ENCODE measurements around the gene CDHR3. TPM values are rescaled to one million over a fixed set of nuclear protein-coding genes. Genes with fewer than 3 reads are reported as not detected.
A peak's percentile ranks its signal among the peaks of the same experiment; 100 is the strongest.

CDHR3 gene
- total RNA-seq, 2 donors from 2014 or later = 2.2 to 3.9 TPM

DNA sequence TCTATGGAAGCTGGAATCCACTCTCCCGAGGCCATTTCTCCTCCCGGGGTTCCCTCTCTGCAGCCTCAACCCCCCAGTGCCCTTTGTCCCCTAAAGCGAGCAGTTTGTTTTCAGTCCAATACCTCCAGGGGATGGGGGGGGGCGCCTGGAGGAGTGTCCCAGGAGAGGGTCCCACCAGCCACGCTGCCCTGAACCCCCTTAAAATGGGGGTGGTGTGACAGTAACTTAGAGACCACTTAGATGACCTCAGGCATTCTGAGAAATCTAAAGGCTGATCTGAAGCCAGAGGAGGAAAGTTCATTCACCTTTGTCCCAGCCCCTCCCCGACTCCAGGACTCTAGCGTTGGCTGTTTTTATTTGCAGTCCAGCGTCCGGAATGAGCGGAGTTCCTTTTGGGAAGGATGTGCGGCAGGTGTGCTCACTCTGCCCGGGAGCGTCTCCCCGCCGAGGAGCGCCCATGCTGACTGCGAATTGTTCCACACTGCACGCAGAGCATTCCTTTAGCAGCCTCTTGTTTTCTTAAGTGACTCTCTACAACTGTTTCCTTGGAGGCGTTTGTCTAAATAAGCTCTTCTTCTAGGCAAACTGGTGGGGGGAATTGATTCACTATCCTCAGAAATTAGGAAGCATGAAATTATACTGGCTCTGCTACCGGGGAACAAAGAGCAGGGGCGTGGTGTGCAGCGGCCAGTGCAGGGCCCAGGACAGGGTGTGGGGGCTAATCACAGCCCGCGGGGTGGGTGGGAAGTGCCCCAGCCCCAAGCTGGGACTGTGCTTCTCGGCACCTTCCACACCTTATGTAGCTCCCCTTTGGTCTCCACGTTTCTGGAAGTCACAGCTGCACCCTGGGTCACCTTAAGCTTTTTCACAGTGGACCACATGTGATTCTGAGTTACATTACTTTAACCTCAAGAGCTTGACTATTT is 102.8 kb downstream of the CDHR3 start:
- 22% methylated on average over 26 of the region's 26 CpGs for WGBS
- H3K9me3 ChIP-seq = no peaks in the 10 kb centered on the region
- H3K27me3 ChIP-seq (replicated peaks; ENCODE audit: insufficient read depth) = no peaks in the 10 kb centered on the region
- H3K36me3 ChIP-seq = no peaks in the 10 kb centered on the region
- intact Hi-C loops (cut with DNase I) = loop anchor here (2.0 to 10.0 kb wide), 2 partner anchors 47 to 399 kb away; partner anchors contain the start of gene SYPL1
- peak overlapping the region; percentile 53 to 61 for H3K27ac ChIP-seq
- H3K4me1 ChIP-seq (replicated peaks) = peaks cover 11% of the 10 kb centered on the region
- DNase-seq (ENCODE audit: low spot score) = no peak
- H3K4me3 ChIP-seq = peak overlapping the region in 1 of 2 donors; percentile 7
- no peak for TF ChIP-seq POLR2AphosphoS5 (IDR thresholded peaks at IDR 0.05)
- TF ChIP-seq, protein P1, sequence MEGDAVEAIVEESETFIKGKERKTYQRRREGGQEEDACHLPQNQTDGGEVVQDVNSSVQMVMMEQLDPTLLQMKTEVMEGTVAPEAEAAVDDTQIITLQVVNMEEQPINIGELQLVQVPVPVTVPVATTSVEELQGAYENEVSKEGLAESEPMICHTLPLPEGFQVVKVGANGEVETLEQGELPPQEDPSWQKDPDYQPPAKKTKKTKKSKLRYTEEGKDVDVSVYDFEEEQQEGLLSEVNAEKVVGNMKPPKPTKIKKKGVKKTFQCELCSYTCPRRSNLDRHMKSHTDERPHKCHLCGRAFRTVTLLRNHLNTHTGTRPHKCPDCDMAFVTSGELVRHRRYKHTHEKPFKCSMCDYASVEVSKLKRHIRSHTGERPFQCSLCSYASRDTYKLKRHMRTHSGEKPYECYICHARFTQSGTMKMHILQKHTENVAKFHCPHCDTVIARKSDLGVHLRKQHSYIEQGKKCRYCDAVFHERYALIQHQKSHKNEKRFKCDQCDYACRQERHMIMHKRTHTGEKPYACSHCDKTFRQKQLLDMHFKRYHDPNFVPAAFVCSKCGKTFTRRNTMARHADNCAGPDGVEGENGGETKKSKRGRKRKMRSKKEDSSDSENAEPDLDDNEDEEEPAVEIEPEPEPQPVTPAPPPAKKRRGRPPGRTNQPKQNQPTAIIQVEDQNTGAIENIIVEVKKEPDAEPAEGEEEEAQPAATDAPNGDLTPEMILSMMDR (IDR thresholded peaks at IDR 0.05) = no peak
- no peak for TF ChIP-seq POLR2A (IDR thresholded peaks at IDR 0.05)

- no peak overlapping the region for H3K27ac ChIP-seq
- intact Hi-C loops (cut with DNase I) = loop anchor here (10.0 kb wide), 1 partner anchor 397 kb away; no protein-coding TSS in a partner anchor
- H3K36me3 ChIP-seq = no peaks in the 10 kb centered on the region
- H3K27me3 ChIP-seq (replicated peaks; ENCODE audit: insufficient read depth) = no peaks in the 10 kb centered on the region
- 75% methylated on average over 3 of the region's 3 CpGs for WGBS
- TF ChIP-seq POLR2AphosphoS5 (IDR thresholded peaks at IDR 0.05) (no peak), POLR2A (IDR thresholded peaks at IDR 0.05) (no peak)
- TF ChIP-seq, protein P1 (IDR thresholded peaks at IDR 0.05) = no peak
- H3K4me3 ChIP-seq = no peak overlapping the region
- H3K4me1 ChIP-seq (replicated peaks) = peaks cover 15% of the 10 kb centered on the region
- DNase-seq (ENCODE audit: low spot score) = no peak
- no peaks in the 10 kb centered on the region for H3K9me3 ChIP-seq
Measured at GRCh38 chr7:106067678-106068077, 104.6 kb downstream of the CDHR3 start.

GRCh38 chr7:106068538-106068961 is 105.5 kb downstream of the CDHR3 start:
- intact Hi-C loops (cut with DNase I) = loop anchor here (10.0 kb wide), 1 partner anchor 396 kb away; no protein-coding TSS in a partner anchor
- Histone ChIP-seq H3K36me3 (no peaks in the 10 kb centered on the region), H3K27ac (no peak overlapping the region), H3K27me3 (replicated peaks; ENCODE audit: insufficient read depth) (no peaks in the 10 kb centered on the region), H3K4me3 (no peak overlapping the region), H3K9me3 (no peaks in the 10 kb centered on the region), H3K4me1 (replicated peaks) (peaks cover 15% of the 10 kb centered on the region)
- no peak for DNase-seq (ENCODE audit: low spot score)
- 80% methylated on average over 4 of the region's 4 CpGs for WGBS
- TF ChIP-seq, protein P1 (IDR thresholded peaks at IDR 0.05) = no peak
- TF ChIP-seq POLR2A (IDR thresholded peaks at IDR 0.05) (no peak), POLR2AphosphoS5 (IDR thresholded peaks at IDR 0.05) (no peak)

- no peaks in the 10 kb centered on the region for H3K36me3 ChIP-seq
- intact Hi-C loops (cut with DNase I) = loop anchor here (10.0 kb wide), 1 partner anchor 396 kb away; no protein-coding TSS in a partner anchor
- no peak overlapping the region for H3K4me3 ChIP-seq
- peaks cover 15% of the 10 kb centered on the region for H3K4me1 ChIP-seq (replicated peaks)
- DNase-seq (ENCODE audit: low spot score) = no peak
- no peaks in the 10 kb centered on the region for H3K9me3 ChIP-seq
- 39% methylated on average over 3 of the region's 3 CpGs for WGBS
- TF ChIP-seq POLR2AphosphoS5 (IDR thresholded peaks at IDR 0.05) (peak; percentile 45), POLR2A (IDR thresholded peaks at IDR 0.05) (no peak)
- H3K27me3 ChIP-seq (replicated peaks; ENCODE audit: insufficient read depth) = no peaks in the 10 kb centered on the region
- no peak overlapping the region for H3K27ac ChIP-seq
Measured at GRCh38 chr7:106068986-106069385, 105.9 kb downstream of the CDHR3 start.

- H3K27me3 ChIP-seq (replicated peaks; ENCODE audit: insufficient read depth) = no peaks in the 10 kb centered on the region
- no peaks in the 10 kb centered on the region for H3K9me3 ChIP-seq
- no peak overlapping the region for H3K4me3 ChIP-seq
- H3K4me1 ChIP-seq (replicated peaks) = peaks cover 12% of the 10 kb centered on the region
- WGBS = 68% methylated on average over 9 of the region's 9 CpGs
- no peak for DNase-seq (ENCODE audit: low spot score)
- no peaks in the 10 kb centered on the region for H3K36me3 ChIP-seq
- TF ChIP-seq, protein P1 (IDR thresholded peaks at IDR 0.05) = no peak
- TF ChIP-seq POLR2AphosphoS5 (IDR thresholded peaks at IDR 0.05) (no peak), POLR2A (IDR thresholded peaks at IDR 0.05) (no peak)
- intact Hi-C loops (cut with DNase I) = loop anchor here (10.0 kb wide), 1 partner anchor 395 kb away; no protein-coding TSS in a partner anchor
- H3K27ac ChIP-seq = peak overlapping the region in 1 of 2 donors; percentile 69
Measured at GRCh38 chr7:106069471-106070200, 106.6 kb downstream of the CDHR3 start.

All from prostate gland (tissue), 2 donors.